GM12801 (cell line): ENCODE data around the gene SCYGR5.

ENCODE experiments used
- TF ChIP-seq, protein P1 (sequence below): IDR thresholded peaks from one replicate; pipeline ENCODE4 v1.5.1; 2011; ENCODE audit warnings: control low read depth; ENCODE audit not compliant: insufficient read length; ENCODE audit errors: extremely low read depth

SCYGR5 gene

DNA sequence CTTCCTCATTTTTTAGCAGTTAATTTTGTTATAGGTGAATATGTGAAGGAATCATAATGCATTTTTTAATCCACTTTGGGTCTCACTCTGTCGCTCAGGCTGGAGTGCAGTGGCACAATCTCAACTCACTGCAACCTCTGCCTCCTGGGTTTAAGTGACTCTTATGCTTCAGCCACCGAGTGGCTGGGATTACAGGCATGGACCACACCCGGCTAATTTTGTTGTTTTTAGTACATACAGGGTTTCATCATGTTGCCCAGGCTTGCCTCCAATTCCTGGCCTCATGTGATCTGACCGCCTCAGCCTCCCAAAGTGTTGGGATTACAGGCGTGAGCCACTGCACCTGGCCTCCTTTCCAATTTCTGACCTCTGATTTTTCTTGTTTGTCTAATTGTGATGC, 17.7 kb downstream of the SCYGR5 start:
- TF ChIP-seq, protein P1, sequence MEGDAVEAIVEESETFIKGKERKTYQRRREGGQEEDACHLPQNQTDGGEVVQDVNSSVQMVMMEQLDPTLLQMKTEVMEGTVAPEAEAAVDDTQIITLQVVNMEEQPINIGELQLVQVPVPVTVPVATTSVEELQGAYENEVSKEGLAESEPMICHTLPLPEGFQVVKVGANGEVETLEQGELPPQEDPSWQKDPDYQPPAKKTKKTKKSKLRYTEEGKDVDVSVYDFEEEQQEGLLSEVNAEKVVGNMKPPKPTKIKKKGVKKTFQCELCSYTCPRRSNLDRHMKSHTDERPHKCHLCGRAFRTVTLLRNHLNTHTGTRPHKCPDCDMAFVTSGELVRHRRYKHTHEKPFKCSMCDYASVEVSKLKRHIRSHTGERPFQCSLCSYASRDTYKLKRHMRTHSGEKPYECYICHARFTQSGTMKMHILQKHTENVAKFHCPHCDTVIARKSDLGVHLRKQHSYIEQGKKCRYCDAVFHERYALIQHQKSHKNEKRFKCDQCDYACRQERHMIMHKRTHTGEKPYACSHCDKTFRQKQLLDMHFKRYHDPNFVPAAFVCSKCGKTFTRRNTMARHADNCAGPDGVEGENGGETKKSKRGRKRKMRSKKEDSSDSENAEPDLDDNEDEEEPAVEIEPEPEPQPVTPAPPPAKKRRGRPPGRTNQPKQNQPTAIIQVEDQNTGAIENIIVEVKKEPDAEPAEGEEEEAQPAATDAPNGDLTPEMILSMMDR, result no peak

DNA sequence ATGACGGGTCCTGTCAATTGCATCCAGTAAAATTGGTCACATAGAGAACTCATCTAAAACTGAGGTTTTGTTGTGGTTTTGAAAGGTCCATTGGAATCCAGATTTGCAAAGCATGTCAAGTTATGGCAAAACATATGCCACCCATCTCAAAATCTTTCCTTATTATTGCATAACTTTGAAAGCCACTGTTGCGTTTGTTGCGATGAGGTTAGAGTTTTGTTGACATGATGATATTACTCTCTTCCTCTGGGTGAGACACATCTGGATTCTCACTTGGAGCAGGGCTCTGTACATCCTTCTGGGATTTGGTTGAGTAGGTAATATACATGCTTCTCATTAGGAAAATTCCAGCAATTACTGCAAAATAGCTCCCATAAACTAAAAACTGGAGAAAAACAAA, 20.6 kb downstream of the SCYGR5 start:
- TF ChIP-seq, protein P1, result no peak

DNA sequence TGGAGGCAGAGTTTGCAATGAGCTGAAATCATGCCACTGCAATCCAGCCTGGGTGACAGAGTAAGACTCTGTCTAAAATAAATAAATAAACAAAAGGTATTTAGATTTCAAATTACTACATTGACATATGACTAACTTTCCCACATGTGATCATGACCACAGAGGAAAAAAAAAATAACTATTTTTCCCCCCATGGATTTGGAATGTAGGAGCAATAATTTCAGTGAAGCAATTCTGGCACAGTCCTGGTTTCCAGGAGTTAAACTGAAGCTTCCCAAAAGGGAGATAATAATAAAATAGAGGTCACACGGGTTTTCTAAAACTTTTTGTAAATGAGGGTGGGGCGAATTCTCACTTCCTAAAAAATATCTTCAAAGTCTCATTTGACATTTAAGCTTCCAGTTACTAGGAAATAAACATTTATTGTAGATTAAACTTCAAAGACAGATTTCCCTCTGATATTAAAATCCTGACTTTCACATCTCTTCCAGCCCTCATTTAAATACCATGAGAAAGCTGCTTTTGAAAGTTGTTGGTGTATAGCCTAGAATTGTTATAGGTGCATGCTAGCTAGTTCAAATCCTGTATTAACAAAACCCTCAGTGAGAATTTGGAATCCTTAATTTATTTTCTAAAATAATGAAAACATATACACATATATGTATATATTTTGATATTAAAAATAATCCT, 30.5 kb downstream of the SCYGR5 start:
- TF ChIP-seq, protein P1, result no peak

DNA sequence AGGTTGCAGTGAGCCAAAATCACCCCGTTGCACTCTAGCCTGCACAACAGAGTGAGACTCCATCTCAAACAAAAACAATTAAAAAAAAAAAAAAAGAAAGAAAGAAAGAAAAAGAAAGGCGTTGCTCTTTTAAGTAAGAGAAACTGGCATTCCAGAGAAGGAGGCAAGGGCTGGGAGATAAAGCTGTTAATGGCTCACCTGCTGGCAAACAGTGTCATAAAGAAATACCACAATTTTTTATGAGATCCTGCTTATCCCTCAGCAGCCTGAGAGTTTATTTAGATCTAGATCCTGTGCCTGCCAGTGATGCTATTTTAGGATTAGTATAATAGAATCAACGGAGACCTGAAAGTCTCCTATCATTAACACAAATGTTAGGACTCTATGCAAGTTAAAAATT, 35.0 kb downstream of the SCYGR5 start:
- TF ChIP-seq, protein P1, result no peak

DNA sequence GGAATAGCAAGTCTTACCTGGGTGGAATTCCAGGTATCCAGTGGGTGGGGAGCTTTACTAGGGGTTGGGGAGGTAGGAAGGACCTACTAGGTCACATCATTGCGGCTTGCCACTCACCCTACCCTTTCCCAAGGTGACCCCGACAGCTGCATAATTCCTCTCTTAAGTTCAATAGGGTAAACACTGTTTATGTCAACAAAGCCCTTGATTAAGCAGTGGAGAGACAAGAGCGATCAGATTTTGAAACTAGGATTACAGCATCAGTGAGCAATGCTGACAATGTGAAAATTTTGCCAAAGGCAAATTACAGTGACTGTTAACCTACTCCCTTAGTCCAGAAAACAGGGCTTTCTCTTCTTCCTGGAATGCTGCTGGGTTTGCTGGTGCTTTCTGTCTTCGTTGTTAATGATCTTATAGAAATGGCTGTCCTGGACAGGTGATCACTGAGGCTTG, 36.7 kb downstream of the SCYGR5 start:
- TF ChIP-seq, protein P1, result no peak

DNA sequence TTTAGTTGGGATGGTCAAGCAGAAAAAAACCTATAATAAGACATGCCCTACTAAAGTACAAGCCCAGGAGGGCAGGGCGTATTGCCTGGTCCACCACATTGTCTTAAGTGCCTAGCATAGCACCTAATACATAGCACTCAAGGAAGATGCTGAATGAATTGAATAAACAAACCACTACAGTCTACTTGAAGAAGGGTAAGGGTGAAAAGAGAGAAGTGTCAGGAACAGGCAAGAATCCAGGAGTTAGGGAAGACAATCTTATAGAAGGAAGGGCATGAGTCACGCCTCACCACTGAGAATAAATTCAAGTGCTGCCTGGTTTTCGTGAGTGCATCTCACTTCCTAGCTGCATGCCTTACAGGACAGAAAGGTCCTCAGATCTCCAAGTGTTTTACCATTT, 37.4 kb downstream of the SCYGR5 start:
- TF ChIP-seq, protein P1, result no peak

DNA sequence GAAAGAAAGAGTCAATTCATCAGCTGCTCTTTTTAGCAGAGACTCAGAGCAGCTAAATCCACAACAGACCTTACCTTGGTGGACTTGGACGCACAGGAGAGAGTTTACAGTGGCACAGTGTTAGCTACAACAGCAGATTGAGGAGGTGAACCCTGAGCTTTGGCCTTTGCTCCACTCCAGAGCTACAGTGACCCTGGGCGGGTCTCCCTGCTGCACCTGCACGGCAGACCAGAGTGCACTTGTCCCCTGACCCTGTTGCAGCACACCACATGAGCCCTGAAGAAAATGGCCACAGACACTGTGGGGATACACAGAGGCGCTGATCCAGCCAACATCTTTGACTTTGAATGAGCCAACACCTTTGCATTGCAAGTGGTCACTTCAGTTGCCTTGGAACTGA, 40.3 kb downstream of the SCYGR5 start:
- TF ChIP-seq, protein P1, result no peak
